Ectodermal cell (in vitro differentiated cells): ENCODE data around the gene WASF2.

Experiments
- H3K27ac ChIP-seq: 2 replicates; pipeline ENCODE4 v1.7.0; 2013; ENCODE audit warnings: mild to moderate bottlenecking, low read depth, low read length; ENCODE audit not compliant: insufficient read depth, poor library complexity, severe bottlenecking
- H3K27me3 ChIP-seq: 2 replicates; pipeline ENCODE4 v1.7.0; 2013; ENCODE audit warnings: mild to moderate bottlenecking, low read length; ENCODE audit not compliant: insufficient read depth, control insufficient read depth, poor library complexity, severe bottlenecking
- H3K36me3 ChIP-seq: one replicate; pipeline ENCODE4 v1.7.0; 2013; ENCODE audit warnings: low read length; ENCODE audit not compliant: control insufficient read depth, insufficient read depth
- H3K4me1 ChIP-seq: one replicate; pipeline ENCODE4 v1.7.0; 2013; ENCODE audit warnings: low read length; ENCODE audit not compliant: control insufficient read depth, insufficient read depth
- H3K4me3 ChIP-seq: 2 replicates; pipeline ENCODE4 v1.7.0; 2013; ENCODE audit warnings: low read depth, low read length, control low read depth; ENCODE audit not compliant: insufficient read depth
- H3K9me3 ChIP-seq: 2 replicates; pipeline ENCODE4 v1.7.0; 2013; ENCODE audit warnings: mild to moderate bottlenecking, low read length, moderate library complexity; ENCODE audit not compliant: control insufficient read depth
- WGBS, 2 experiments: methylation state at CpG; one replicate each; pipeline ENCODE4 v1.1.7; 2013; ENCODE audit warnings: missing lambda C conversion rate in 2 of 2; 5-methylcytosine and 5-hydroxymethylcytosine counted together

WASF2 gene

GRCh38 chr1:27496604-27497155, 6.7 kb upstream of the WASF2 start:
- no peaks in the 10 kb centered on the region for H3K9me3 ChIP-seq
- H3K4me3 ChIP-seq: no peak overlapping the region
- H3K4me1 ChIP-seq: peaks cover 17% of the 10 kb centered on the region
- no peaks in the 10 kb centered on the region for H3K36me3 ChIP-seq
- H3K27me3 ChIP-seq: no peaks in the 10 kb centered on the region
- WGBS, 2 experiments: 11 to 15% methylated on average over 5 to 6 of the region's 8 CpGs
- peak overlapping the region; percentile 74 for H3K27ac ChIP-seq

- Histone ChIP-seq H3K4me1 (peaks cover 22% of the 10 kb centered on the region), H3K36me3 (no peaks in the 10 kb centered on the region), H3K27me3 (no peaks in the 10 kb centered on the region), H3K27ac (no peak overlapping the region), H3K4me3 (no peak overlapping the region), H3K9me3 (no peaks in the 10 kb centered on the region)
- 92 to 94% methylated on average over 3 of the region's 3 CpGs for WGBS, 2 experiments
These were observed 2.8 kb upstream of the WASF2 start for GRCh38 chr1:27492796-27493195.

GRCh38 chr1:27491748-27492700, 2.1 kb upstream of the WASF2 start:
- H3K27ac ChIP-seq: peak overlapping the region; percentile 62
- WGBS, 2 experiments: 74 to 76% methylated on average over 9 of the region's 9 CpGs

GRCh38 chr1:27489501-27489972, 430 bp downstream of the WASF2 start:
- H3K36me3 ChIP-seq: no peaks in the 10 kb centered on the region
- 2 to 3% methylated on average over 26 of the region's 26 CpGs for WGBS, 2 experiments
- no peaks in the 10 kb centered on the region for H3K9me3 ChIP-seq
- H3K27me3 ChIP-seq: no peaks in the 10 kb centered on the region
- H3K4me1 ChIP-seq: peaks cover 13% of the 10 kb centered on the region
- H3K27ac ChIP-seq: no peak overlapping the region
- H3K4me3 ChIP-seq: peak overlapping the region; percentile 89

More at GRCh38 chr1:27491748-27492700, 2.1 kb upstream of the WASF2 start:
- H3K36me3 ChIP-seq: no peaks in the 10 kb centered on the region
- no peaks in the 10 kb centered on the region for H3K9me3 ChIP-seq
- H3K27me3 ChIP-seq: no peaks in the 10 kb centered on the region
- H3K4me3 ChIP-seq: no peak overlapping the region
- H3K4me1 ChIP-seq: peaks cover 15% of the 10 kb centered on the region

GRCh38 chr1:27487966-27488884, 1.7 kb downstream of the WASF2 start:
- 62 to 63% methylated on average over 6 of the region's 6 CpGs for WGBS, 2 experiments
- Histone ChIP-seq H3K27ac (peak overlapping the region; percentile 19), H3K9me3 (no peaks in the 10 kb centered on the region), H3K36me3 (no peaks in the 10 kb centered on the region), H3K4me1 (peaks cover 13% of the 10 kb centered on the region), H3K27me3 (no peaks in the 10 kb centered on the region), H3K4me3 (peak overlapping the region; percentile 89)

- no peak overlapping the region for H3K4me3 ChIP-seq
- H3K27ac ChIP-seq: no peak overlapping the region
- no peaks in the 10 kb centered on the region for H3K36me3 ChIP-seq
- H3K4me1 ChIP-seq: peaks cover 6% of the 10 kb centered on the region
- H3K27me3 ChIP-seq: no peaks in the 10 kb centered on the region
- 60% methylated on average over 1 of the region's 1 CpG; no CpG with 5 or more reads in 1 of the 2 experiments for WGBS, 2 experiments
- no peaks in the 10 kb centered on the region for H3K9me3 ChIP-seq
These were observed 4.6 kb downstream of the WASF2 start for GRCh38 chr1:27485363-27485762.

GRCh38 chr1:27483659-27484058, 6.3 kb downstream of the WASF2 start:
- Histone ChIP-seq H3K27ac (no peak overlapping the region), H3K27me3 (no peaks in the 10 kb centered on the region), H3K36me3 (no peaks in the 10 kb centered on the region), H3K9me3 (no peaks in the 10 kb centered on the region), H3K4me1 (peaks cover 6% of the 10 kb centered on the region), H3K4me3 (no peak overlapping the region)
- WGBS, 2 experiments: 95 to 98% methylated on average over 2 of the region's 2 CpGs

DNA sequence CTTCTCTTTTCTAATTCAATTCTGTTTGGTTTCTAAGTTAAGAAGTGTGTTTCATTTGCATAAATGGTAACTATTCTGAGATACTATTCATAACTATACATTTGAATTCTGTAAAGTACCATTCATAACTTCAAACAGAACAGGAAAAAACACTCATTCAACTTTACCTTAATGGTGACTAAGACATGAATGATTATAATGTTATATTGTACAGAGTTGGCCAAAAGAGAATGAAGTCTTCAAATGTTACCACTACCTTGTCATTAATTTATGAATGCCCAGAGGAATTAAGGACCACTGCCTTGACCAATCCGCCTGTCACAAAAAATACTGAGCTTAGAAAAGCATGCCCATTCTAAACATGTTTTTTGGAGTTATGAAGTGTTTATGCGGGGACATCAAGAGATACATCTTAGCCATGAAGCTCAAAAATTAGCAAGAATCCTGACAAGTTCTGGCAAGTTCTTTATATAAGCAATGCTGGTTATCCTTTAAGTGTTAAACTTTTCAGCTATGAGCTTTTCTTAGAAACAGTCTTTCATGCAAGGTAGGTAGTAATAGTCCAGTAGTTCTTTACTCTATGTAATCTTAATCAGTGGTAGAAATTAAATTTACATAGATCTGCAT, 7.9 kb downstream of the WASF2 start:
- Histone ChIP-seq H3K27ac (no peak overlapping the region), H3K9me3 (no peaks in the 10 kb centered on the region), H3K4me1 (no peaks in the 10 kb centered on the region), H3K4me3 (no peak overlapping the region), H3K27me3 (no peaks in the 10 kb centered on the region), H3K36me3 (no peaks in the 10 kb centered on the region)
- 95 to 96% methylated on average over 2 of the region's 2 CpGs for WGBS, 2 experiments

DNA sequence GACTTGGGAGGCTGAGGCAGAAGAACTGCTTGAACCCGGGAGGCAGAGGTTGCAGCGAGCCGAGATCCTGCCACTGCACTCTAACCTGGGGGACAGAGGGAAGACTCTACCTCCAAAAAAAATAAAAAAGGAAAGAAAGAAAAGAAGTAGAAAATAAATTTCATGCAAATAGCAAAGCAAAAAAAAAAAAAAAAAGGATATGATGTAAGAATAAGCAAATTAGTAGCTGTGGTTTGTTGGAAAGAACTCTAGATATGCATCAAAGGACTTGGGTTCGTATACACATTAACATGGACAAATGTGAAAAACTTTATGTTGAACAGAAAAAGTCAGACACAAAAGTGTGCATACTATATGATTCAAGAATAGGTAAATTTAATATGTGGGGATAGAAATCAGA, 11.9 kb downstream of the WASF2 start:
- H3K27ac ChIP-seq: no peak overlapping the region
- H3K4me3 ChIP-seq: no peak overlapping the region
- H3K4me1 ChIP-seq: no peaks in the 10 kb centered on the region
- H3K36me3 ChIP-seq: no peaks in the 10 kb centered on the region
- WGBS, 2 experiments: 94 to 95% methylated on average over 4 of the region's 4 CpGs
- no peaks in the 10 kb centered on the region for H3K27me3 ChIP-seq
- H3K9me3 ChIP-seq: no peaks in the 10 kb centered on the region
